ENCODE measurements around the gene CACNA2D3.
"Not testable (repeated sequence)": the region's sequence is repeated elsewhere in the genome, so short reads cannot be mapped to it uniquely, and the experiment has no call there.

Gene CACNA2D3

GRCh38 chr3:54384279-54384678, 261.9 kb downstream of the CACNA2D3 start:
- DNase-seq = no peak

- DNase-seq = no peak
Measured at GRCh38 chr3:54390582-54390981, 268.2 kb downstream of the CACNA2D3 start.

GRCh38 chr3:54393150-54393549, 270.8 kb downstream of the CACNA2D3 start:
- DNase-seq = no peak

GRCh38 chr3:54408328-54408727, 286.0 kb downstream of the CACNA2D3 start:
- DNase-seq = no peak

GRCh38 chr3:54421943-54422342, 299.6 kb downstream of the CACNA2D3 start:
- DNase-seq = no peak

GRCh38 chr3:54424292-54424691, 301.9 kb downstream of the CACNA2D3 start:
- no peak for DNase-seq

GRCh38 chr3:54426381-54426780, 304.0 kb downstream of the CACNA2D3 start:
- no peak for DNase-seq

- no peak for DNase-seq
Measured at GRCh38 chr3:54427501-54427900, 305.1 kb downstream of the CACNA2D3 start.

- peak; percentile 34 for DNase-seq
Measured at GRCh38 chr3:54427941-54428871, 305.9 kb downstream of the CACNA2D3 start.

- no peak for DNase-seq
Measured at GRCh38 chr3:54432975-54433374, 310.6 kb downstream of the CACNA2D3 start.

GRCh38 chr3:54433846-54434245, 311.5 kb downstream of the CACNA2D3 start:
- no peak for DNase-seq

- DNase-seq = no peak
Measured at GRCh38 chr3:54434756-54435155, 312.4 kb downstream of the CACNA2D3 start.

- no peak for DNase-seq
Measured at GRCh38 chr3:54437271-54437670, 314.9 kb downstream of the CACNA2D3 start.

- no peak for DNase-seq
Measured at GRCh38 chr3:54443561-54444161, 321.3 kb downstream of the CACNA2D3 start.

GRCh38 chr3:54445630-54446029, 323.3 kb downstream of the CACNA2D3 start:
- DNase-seq = no peak

GRCh38 chr3:54447427-54447826, 325.1 kb downstream of the CACNA2D3 start:
- no peak for DNase-seq

- DNase-seq = no peak
Measured at GRCh38 chr3:54454806-54455205, 332.5 kb downstream of the CACNA2D3 start.

GRCh38 chr3:54458357-54458756, 336.0 kb downstream of the CACNA2D3 start:
- no peak for DNase-seq

GRCh38 chr3:54464554-54464953, 342.2 kb downstream of the CACNA2D3 start:
- not testable (repeated sequence) for DNase-seq

- DNase-seq = peak; percentile 2
Measured at GRCh38 chr3:54476891-54477290, 354.5 kb downstream of the CACNA2D3 start.

- no peak for DNase-seq
Measured at GRCh38 chr3:54481606-54482365, 359.4 kb downstream of the CACNA2D3 start.

GRCh38 chr3:54484334-54484733, 362.0 kb downstream of the CACNA2D3 start:
- no peak for DNase-seq

- no peak for DNase-seq
Measured at GRCh38 chr3:54486317-54486716, 364.0 kb downstream of the CACNA2D3 start.

GRCh38 chr3:54488297-54488696, 365.9 kb downstream of the CACNA2D3 start:
- no peak for DNase-seq

All from kidney glomerular epithelial cell (primary cell).